ENCODE data around the gene LYRM4. TPM values are rescaled to one million over a fixed set of nuclear protein-coding genes. Genes with fewer than 3 reads are reported as not detected.

Gene LYRM4
- polyA plus RNA-seq, 1 donor from 2014 or later, result 29.3 TPM

DNA sequence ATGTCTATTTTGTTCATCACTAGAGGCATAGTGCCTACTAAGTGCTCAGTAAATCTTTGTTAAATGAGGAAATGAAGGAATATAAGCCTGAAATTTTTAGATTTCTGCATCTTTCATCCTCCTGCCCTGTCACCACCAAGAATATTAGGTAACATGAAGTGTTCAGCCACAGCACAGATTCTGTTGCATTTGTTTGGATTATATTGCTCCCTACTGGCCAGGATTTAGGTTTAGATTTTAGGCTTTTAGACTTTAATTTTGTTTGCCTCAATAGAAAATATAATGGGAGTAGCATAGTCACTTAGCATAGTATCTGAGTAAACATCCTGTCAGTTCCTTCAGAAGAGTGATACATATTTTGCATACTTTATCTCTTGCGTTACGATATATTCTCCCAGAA, 14.7 kb upstream of the LYRM4 start:
- TF ChIP-seq POLR2AphosphoS5 (IDR thresholded peaks at IDR 0.05), result no peak
- TF ChIP-seq MXI1 (conservative IDR thresholded peaks at IDR 0.05; ENCODE audit: poor library complexity, severe bottlenecking), result no peak
- TF ChIP-seq EP300 (conservative IDR thresholded peaks at IDR 0.05; ENCODE audit: poor library complexity, severe bottlenecking), result no peak
- no peaks in the 10 kb centered on the region for H3K36me3 ChIP-seq (ENCODE audit: insufficient read depth, low read length)
- H4K20me1 ChIP-seq (ENCODE audit: insufficient read depth), result no peaks in the 10 kb centered on the region
- no peak overlapping the region for H3K27ac ChIP-seq (ENCODE audit: low read length)
- no peaks in the 10 kb centered on the region for H3K9me2 ChIP-seq (ENCODE audit: insufficient read depth, low read length)
- H3K9me3 ChIP-seq (ENCODE audit: low read length), result no peaks in the 10 kb centered on the region
- H3K9ac ChIP-seq (ENCODE audit: low read length), result no peak overlapping the region
- no peak overlapping the region for H2AFZ ChIP-seq (ENCODE audit: low read depth, low read length)
- H3K79me2 ChIP-seq (replicated peaks; ENCODE audit: insufficient read depth, low read length), result no peaks in the 10 kb centered on the region
- H3K4me3 ChIP-seq (ENCODE audit: low read length), result no peak overlapping the region
- no peaks in the 10 kb centered on the region for H3K27me3 ChIP-seq (ENCODE audit: insufficient read depth, low read depth, low read length)
- no peaks in the 10 kb centered on the region for H3F3A ChIP-seq (ENCODE audit: insufficient read depth, low read length, poor library complexity, severe bottlenecking)
- H3K4me2 ChIP-seq (ENCODE audit: low read length), result no peak overlapping the region

DNA sequence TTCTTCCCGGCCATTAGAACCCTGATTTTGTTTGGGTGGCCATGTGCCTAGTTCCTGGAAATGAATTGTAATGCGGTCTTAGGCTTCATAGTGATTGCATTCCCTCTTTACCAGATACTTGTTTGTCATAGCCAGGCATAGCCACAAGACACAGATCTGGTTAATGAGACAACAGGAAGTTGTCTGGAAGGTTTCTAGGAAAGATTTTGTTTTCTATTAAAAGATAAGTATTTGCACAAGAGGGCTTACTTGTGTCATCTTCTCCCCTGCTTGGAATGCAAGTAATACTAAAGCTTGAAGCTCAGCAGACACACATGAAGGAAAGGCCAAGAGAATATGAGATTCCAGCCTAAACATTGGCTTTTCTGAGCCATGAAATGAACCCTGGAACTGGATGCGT, 13.5 kb upstream of the LYRM4 start:
- Histone ChIP-seq H2AFZ (ENCODE audit: low read depth, low read length) (no peak overlapping the region), H3K9ac (ENCODE audit: low read length) (no peak overlapping the region), H3K79me2 (replicated peaks; ENCODE audit: insufficient read depth, low read length) (no peaks in the 10 kb centered on the region), H3K4me2 (ENCODE audit: low read length) (no peak overlapping the region), H3K27ac (ENCODE audit: low read length) (no peak overlapping the region), H3F3A (ENCODE audit: insufficient read depth, low read length, poor library complexity, severe bottlenecking) (no peaks in the 10 kb centered on the region), H3K36me3 (ENCODE audit: insufficient read depth, low read length) (no peaks in the 10 kb centered on the region), H4K20me1 (ENCODE audit: insufficient read depth) (no peaks in the 10 kb centered on the region), H3K9me2 (ENCODE audit: insufficient read depth, low read length) (no peaks in the 10 kb centered on the region), H3K9me3 (ENCODE audit: low read length) (no peaks in the 10 kb centered on the region), H3K27me3 (ENCODE audit: insufficient read depth, low read depth, low read length) (no peaks in the 10 kb centered on the region), H3K4me3 (ENCODE audit: low read length) (no peak overlapping the region)
- TF ChIP-seq, protein P1, sequence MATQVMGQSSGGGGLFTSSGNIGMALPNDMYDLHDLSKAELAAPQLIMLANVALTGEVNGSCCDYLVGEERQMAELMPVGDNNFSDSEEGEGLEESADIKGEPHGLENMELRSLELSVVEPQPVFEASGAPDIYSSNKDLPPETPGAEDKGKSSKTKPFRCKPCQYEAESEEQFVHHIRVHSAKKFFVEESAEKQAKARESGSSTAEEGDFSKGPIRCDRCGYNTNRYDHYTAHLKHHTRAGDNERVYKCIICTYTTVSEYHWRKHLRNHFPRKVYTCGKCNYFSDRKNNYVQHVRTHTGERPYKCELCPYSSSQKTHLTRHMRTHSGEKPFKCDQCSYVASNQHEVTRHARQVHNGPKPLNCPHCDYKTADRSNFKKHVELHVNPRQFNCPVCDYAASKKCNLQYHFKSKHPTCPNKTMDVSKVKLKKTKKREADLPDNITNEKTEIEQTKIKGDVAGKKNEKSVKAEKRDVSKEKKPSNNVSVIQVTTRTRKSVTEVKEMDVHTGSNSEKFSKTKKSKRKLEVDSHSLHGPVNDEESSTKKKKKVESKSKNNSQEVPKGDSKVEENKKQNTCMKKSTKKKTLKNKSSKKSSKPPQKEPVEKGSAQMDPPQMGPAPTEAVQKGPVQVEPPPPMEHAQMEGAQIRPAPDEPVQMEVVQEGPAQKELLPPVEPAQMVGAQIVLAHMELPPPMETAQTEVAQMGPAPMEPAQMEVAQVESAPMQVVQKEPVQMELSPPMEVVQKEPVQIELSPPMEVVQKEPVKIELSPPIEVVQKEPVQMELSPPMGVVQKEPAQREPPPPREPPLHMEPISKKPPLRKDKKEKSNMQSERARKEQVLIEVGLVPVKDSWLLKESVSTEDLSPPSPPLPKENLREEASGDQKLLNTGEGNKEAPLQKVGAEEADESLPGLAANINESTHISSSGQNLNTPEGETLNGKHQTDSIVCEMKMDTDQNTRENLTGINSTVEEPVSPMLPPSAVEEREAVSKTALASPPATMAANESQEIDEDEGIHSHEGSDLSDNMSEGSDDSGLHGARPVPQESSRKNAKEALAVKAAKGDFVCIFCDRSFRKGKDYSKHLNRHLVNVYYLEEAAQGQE (IDR thresholded peaks at IDR 0.05; ENCODE audit: borderline replicate concordance), result no peak
- no peak for TF ChIP-seq EZH2 (IDR thresholded peaks at IDR 0.05; ENCODE audit: borderline replicate concordance, insufficient read depth, low read length, poor library complexity, severe bottlenecking)
- TF ChIP-seq EP300 (conservative IDR thresholded peaks at IDR 0.05; ENCODE audit: poor library complexity, severe bottlenecking), result no peak
- TF ChIP-seq SMC3 (conservative IDR thresholded peaks at IDR 0.05; ENCODE audit: poor library complexity), result no peak
- no peak for TF ChIP-seq TAF1 (IDR thresholded peaks at IDR 0.05; ENCODE audit: low read depth)
- no peak for TF ChIP-seq POLR2AphosphoS5 (IDR thresholded peaks at IDR 0.05)
- no peak for TF ChIP-seq MXI1 (conservative IDR thresholded peaks at IDR 0.05; ENCODE audit: poor library complexity, severe bottlenecking)
- no peak for TF ChIP-seq RAD21 (conservative IDR thresholded peaks at IDR 0.05)
- TF ChIP-seq, protein P2, sequence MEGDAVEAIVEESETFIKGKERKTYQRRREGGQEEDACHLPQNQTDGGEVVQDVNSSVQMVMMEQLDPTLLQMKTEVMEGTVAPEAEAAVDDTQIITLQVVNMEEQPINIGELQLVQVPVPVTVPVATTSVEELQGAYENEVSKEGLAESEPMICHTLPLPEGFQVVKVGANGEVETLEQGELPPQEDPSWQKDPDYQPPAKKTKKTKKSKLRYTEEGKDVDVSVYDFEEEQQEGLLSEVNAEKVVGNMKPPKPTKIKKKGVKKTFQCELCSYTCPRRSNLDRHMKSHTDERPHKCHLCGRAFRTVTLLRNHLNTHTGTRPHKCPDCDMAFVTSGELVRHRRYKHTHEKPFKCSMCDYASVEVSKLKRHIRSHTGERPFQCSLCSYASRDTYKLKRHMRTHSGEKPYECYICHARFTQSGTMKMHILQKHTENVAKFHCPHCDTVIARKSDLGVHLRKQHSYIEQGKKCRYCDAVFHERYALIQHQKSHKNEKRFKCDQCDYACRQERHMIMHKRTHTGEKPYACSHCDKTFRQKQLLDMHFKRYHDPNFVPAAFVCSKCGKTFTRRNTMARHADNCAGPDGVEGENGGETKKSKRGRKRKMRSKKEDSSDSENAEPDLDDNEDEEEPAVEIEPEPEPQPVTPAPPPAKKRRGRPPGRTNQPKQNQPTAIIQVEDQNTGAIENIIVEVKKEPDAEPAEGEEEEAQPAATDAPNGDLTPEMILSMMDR (IDR thresholded peaks at IDR 0.05; ENCODE audit: poor library complexity, severe bottlenecking), result no peak

DNA sequence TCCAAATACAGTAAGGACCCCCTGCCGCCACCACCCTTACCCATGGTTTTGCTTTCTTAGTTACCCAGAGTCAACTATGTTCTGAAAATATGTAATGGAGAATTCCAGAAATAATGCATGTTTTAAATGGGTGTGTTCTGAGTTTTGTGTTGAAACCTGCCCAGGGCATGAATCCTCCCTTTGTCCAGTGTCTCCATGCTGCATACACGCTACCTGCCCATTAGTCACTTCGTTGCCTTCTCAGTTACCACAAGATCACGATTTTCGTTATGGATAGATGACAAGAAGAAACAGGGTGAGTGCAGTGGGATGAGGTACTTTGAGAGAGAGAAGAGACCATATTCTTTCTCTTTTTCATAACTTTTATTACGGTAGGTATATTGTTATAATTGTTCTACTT, 11.2 kb upstream of the LYRM4 start:
- no peaks in the 10 kb centered on the region for H3K36me3 ChIP-seq (ENCODE audit: insufficient read depth, low read length)
- no peak overlapping the region for H3K4me2 ChIP-seq (ENCODE audit: low read length)
- H3K27ac ChIP-seq (ENCODE audit: low read length), result no peak overlapping the region
- no peak overlapping the region for H3K9ac ChIP-seq (ENCODE audit: low read length)
- H3F3A ChIP-seq (ENCODE audit: insufficient read depth, low read length, poor library complexity, severe bottlenecking), result no peaks in the 10 kb centered on the region
- TF ChIP-seq EZH2 (IDR thresholded peaks at IDR 0.05; ENCODE audit: borderline replicate concordance, insufficient read depth, low read length, poor library complexity, severe bottlenecking) (no peak), RAD21 (conservative IDR thresholded peaks at IDR 0.05) (no peak), SMC3 (conservative IDR thresholded peaks at IDR 0.05; ENCODE audit: poor library complexity) (no peak), TAF1 (IDR thresholded peaks at IDR 0.05; ENCODE audit: low read depth) (no peak), EP300 (conservative IDR thresholded peaks at IDR 0.05; ENCODE audit: poor library complexity, severe bottlenecking) (no peak), POLR2AphosphoS5 (IDR thresholded peaks at IDR 0.05) (no peak), MXI1 (conservative IDR thresholded peaks at IDR 0.05; ENCODE audit: poor library complexity, severe bottlenecking) (no peak)
- TF ChIP-seq, protein P1 (IDR thresholded peaks at IDR 0.05; ENCODE audit: borderline replicate concordance), result no peak
- TF ChIP-seq, protein P2 (IDR thresholded peaks at IDR 0.05; ENCODE audit: poor library complexity, severe bottlenecking), result no peak
- no peaks in the 10 kb centered on the region for H3K79me2 ChIP-seq (replicated peaks; ENCODE audit: insufficient read depth, low read length)
- no peaks in the 10 kb centered on the region for H4K20me1 ChIP-seq (ENCODE audit: insufficient read depth)
- H2AFZ ChIP-seq (ENCODE audit: low read depth, low read length), result no peak overlapping the region
- H3K9me3 ChIP-seq (ENCODE audit: low read length), result no peaks in the 10 kb centered on the region
- no peaks in the 10 kb centered on the region for H3K9me2 ChIP-seq (ENCODE audit: insufficient read depth, low read length)
- H3K4me3 ChIP-seq (ENCODE audit: low read length), result no peak overlapping the region
- H3K27me3 ChIP-seq (ENCODE audit: insufficient read depth, low read depth, low read length), result no peaks in the 10 kb centered on the region

Data from neural cell (in vitro differentiated cells).